Measurements from ENCODE around the gene SERPINA7. TPM values are rescaled to one million over a fixed set of nuclear protein-coding genes. Genes with fewer than 3 reads are reported as not detected.

Gene SERPINA7
- total RNA-seq, 1 experiment from 2014 or later: not detected

DNA sequence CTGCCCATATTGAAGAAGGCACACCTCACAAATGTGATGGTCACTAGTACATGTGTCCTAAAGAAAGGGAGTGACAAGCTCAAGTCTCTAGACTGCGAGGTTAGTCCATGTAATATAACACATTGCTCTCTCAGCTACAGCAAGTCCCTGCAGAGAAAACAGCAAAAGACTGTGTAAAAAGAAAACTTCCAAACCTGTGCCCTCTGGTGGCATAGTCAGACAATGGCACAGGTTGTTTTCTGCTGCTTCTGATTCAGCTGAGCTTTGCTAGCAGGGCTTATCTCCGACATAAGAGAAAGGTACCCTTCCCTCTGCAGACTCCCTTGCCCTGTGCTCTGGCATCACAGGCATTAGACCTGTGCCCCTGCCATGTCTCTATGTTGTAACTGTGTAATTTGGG lies 1.4 kb upstream of the SERPINA7 start (continued):
- TF ChIP-seq ATF1 (CRISPR knock-in tag; IDR thresholded peaks at IDR 0.05): no peak

DNA sequence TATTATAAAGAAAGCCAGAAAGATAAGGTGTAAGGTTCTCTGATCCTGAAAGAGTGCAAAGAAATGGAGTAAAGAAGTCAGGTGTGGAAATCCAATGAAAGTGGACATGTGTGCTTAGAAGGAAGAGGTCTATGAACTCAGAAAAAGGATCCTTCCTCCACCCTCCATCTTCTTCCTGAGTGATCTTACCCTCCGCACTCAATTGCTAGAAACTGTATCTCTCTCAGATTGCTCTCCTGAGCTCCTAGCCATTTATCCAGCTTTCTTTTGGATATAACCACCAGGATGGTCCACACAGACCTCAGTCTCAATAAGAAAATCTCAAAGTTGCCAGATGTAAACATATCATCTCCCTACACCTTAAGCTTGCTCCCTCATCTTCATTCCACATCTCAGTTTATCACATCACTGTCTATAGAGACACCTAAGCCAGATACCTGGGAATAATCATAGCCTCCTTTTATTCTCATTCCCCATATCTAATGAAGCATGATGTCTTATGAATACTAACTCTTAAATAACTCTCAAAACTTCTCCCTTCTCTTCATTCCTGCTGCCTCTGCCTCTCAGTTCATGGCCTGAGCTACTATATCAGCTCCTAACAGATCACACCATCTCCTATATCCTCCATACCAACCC lies 573 bp downstream of the SERPINA7 start:
- no peaks in the 10 kb centered on the region for H3K36me3 Mint-ChIP-seq
- ChIA-PET POLR2A (no interaction called here), CTCF (no interaction called here)
- TF ChIP-seq, protein P1, sequence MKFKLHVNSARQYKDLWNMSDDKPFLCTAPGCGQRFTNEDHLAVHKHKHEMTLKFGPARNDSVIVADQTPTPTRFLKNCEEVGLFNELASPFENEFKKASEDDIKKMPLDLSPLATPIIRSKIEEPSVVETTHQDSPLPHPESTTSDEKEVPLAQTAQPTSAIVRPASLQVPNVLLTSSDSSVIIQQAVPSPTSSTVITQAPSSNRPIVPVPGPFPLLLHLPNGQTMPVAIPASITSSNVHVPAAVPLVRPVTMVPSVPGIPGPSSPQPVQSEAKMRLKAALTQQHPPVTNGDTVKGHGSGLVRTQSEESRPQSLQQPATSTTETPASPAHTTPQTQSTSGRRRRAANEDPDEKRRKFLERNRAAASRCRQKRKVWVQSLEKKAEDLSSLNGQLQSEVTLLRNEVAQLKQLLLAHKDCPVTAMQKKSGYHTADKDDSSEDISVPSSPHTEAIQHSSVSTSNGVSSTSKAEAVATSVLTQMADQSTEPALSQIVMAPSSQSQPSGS (CRISPR knock-in tag; IDR thresholded peaks at IDR 0.05; ENCODE audit: borderline replicate concordance, low read depth): no peak
- no peak for TF ChIP-seq TP53 (CRISPR knock-in tag; IDR thresholded peaks at IDR 0.05)
- no peak for TF ChIP-seq NR1H2 (CRISPR knock-in tag; IDR thresholded peaks at IDR 0.05)
- TF ChIP-seq GRHL2 (CRISPR knock-in tag; IDR thresholded peaks at IDR 0.05; ENCODE audit: insufficient replicate concordance, severe bottlenecking): no peak
- TF ChIP-seq ATF1 (CRISPR knock-in tag; IDR thresholded peaks at IDR 0.05): no peak
- TF ChIP-seq, protein P2, sequence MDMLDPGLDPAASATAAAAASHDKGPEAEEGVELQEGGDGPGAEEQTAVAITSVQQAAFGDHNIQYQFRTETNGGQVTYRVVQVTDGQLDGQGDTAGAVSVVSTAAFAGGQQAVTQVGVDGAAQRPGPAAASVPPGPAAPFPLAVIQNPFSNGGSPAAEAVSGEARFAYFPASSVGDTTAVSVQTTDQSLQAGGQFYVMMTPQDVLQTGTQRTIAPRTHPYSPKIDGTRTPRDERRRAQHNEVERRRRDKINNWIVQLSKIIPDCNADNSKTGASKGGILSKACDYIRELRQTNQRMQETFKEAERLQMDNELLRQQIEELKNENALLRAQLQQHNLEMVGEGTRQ (CRISPR knock-in tag; IDR thresholded peaks at IDR 0.05): no peak
- no peak for TF ChIP-seq ESRRA (CRISPR knock-in tag; IDR thresholded peaks at IDR 0.05; ENCODE audit: borderline replicate concordance)
- TF ChIP-seq NFATC4 (CRISPR knock-in tag; IDR thresholded peaks at IDR 0.05): no peak
- TF ChIP-seq, protein P3, sequence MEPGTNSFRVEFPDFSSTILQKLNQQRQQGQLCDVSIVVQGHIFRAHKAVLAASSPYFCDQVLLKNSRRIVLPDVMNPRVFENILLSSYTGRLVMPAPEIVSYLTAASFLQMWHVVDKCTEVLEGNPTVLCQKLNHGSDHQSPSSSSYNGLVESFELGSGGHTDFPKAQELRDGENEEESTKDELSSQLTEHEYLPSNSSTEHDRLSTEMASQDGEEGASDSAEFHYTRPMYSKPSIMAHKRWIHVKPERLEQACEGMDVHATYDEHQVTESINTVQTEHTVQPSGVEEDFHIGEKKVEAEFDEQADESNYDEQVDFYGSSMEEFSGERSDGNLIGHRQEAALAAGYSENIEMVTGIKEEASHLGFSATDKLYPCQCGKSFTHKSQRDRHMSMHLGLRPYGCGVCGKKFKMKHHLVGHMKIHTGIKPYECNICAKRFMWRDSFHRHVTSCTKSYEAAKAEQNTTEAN (CRISPR knock-in tag; IDR thresholded peaks at IDR 0.05): no peak
- TF ChIP-seq SMAD4 (CRISPR knock-in tag; IDR thresholded peaks at IDR 0.05): no peak
- TF ChIP-seq, protein P4, sequence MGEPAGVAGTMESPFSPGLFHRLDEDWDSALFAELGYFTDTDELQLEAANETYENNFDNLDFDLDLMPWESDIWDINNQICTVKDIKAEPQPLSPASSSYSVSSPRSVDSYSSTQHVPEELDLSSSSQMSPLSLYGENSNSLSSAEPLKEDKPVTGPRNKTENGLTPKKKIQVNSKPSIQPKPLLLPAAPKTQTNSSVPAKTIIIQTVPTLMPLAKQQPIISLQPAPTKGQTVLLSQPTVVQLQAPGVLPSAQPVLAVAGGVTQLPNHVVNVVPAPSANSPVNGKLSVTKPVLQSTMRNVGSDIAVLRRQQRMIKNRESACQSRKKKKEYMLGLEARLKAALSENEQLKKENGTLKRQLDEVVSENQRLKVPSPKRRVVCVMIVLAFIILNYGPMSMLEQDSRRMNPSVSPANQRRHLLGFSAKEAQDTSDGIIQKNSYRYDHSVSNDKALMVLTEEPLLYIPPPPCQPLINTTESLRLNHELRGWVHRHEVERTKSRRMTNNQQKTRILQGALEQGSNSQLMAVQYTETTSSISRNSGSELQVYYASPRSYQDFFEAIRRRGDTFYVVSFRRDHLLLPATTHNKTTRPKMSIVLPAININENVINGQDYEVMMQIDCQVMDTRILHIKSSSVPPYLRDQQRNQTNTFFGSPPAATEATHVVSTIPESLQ (CRISPR knock-in tag; IDR thresholded peaks at IDR 0.05): no peak
- TF ChIP-seq NFYB (CRISPR knock-in tag; conservative IDR thresholded peaks at IDR 0.05; ENCODE audit: low read depth): no peak
- no peak for TF ChIP-seq HMGA2 (CRISPR knock-in tag; IDR thresholded peaks at IDR 0.05)
- TF ChIP-seq, protein P5, sequence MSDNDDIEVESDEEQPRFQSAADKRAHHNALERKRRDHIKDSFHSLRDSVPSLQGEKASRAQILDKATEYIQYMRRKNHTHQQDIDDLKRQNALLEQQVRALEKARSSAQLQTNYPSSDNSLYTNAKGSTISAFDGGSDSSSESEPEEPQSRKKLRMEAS (CRISPR knock-in tag; IDR thresholded peaks at IDR 0.05): no peak
- no peak for TF ChIP-seq ZNF317 (CRISPR knock-in tag; IDR thresholded peaks at IDR 0.05; ENCODE audit: borderline replicate concordance, low read depth)
- TF ChIP-seq, protein P6, sequence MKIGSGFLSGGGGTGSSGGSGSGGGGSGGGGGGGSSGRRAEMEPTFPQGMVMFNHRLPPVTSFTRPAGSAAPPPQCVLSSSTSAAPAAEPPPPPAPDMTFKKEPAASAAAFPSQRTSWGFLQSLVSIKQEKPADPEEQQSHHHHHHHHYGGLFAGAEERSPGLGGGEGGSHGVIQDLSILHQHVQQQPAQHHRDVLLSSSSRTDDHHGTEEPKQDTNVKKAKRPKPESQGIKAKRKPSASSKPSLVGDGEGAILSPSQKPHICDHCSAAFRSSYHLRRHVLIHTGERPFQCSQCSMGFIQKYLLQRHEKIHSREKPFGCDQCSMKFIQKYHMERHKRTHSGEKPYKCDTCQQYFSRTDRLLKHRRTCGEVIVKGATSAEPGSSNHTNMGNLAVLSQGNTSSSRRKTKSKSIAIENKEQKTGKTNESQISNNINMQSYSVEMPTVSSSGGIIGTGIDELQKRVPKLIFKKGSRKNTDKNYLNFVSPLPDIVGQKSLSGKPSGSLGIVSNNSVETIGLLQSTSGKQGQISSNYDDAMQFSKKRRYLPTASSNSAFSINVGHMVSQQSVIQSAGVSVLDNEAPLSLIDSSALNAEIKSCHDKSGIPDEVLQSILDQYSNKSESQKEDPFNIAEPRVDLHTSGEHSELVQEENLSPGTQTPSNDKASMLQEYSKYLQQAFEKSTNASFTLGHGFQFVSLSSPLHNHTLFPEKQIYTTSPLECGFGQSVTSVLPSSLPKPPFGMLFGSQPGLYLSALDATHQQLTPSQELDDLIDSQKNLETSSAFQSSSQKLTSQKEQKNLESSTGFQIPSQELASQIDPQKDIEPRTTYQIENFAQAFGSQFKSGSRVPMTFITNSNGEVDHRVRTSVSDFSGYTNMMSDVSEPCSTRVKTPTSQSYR (CRISPR knock-in tag; IDR thresholded peaks at IDR 0.05): no peak
- no peak for TF ChIP-seq EMX1 (CRISPR knock-in tag; IDR thresholded peaks at IDR 0.05)
- H3K27me3 Mint-ChIP-seq (ENCODE audit: low read depth): no peaks in the 10 kb centered on the region; the same call in 1 of the 2 replicates
- no peaks in the 10 kb centered on the region for H3K4me1 Mint-ChIP-seq
- DNase-seq (ENCODE audit: low spot score) (no peak), ATAC-seq (no peak)
- H3K27ac Mint-ChIP-seq: no peak overlapping the region
- H3K4me3 Mint-ChIP-seq: no peak overlapping the region
- H3K9me3 Mint-ChIP-seq: no peaks in the 10 kb centered on the region

Data from WTC11 (cell line).